IMR-90 (cell line): ENCODE measurements around the gene RFK. TPM values are rescaled to one million over a fixed set of nuclear protein-coding genes. Genes with fewer than 3 reads are reported as not detected.

Experiments used
- ATAC-seq: fragments of 200-7000 bp; cut with Tn5 transposase; 2 replicates; pipeline ENCODE4 v1.9.1; 2020; ENCODE audit warnings: low read depth, mild to moderate bottlenecking, moderate library complexity
- BruUV-seq: library from RNA; stranded (reverse); fragments of 400-500 nt; replicated peaks from 2 replicates; lab custom pipeline; 2021; lab: Mats Ljungman, UMichigan
- CTCF ChIA-PET: fragments of 300-600 bp; formaldehyde crosslinking; extraction: SDS; loops from one replicate; lab custom pipeline; 2021; ENCODE audit warnings: antibody characterized with exemption; lab: Yijun Ruan, JAX
- POLR2A ChIA-PET: fragments of 300-600 bp; sonication (Branson Sonifier 250); formaldehyde crosslinking; loops from one replicate; lab custom pipeline; 2022; ENCODE audit warnings: antibody characterized with exemption; ENCODE audit not compliant: unreplicated experiment; lab: Charles Lee
- DNase-seq: peaks from one replicate; pipeline ENCODE4 v3.0.0; 2013
- H2AFZ ChIP-seq: replicated peaks from 2 replicates; pipeline ENCODE3; 2013; ENCODE audit warnings: low read length, mild to moderate bottlenecking; ENCODE audit not compliant: poor library complexity
- H2AK5ac ChIP-seq: 2 replicates; pipeline ENCODE4 v1.6.1; 2013; ENCODE audit warnings: low read depth, low read length, inconsistent platforms
- H2AK9ac ChIP-seq: replicated peaks from 2 replicates; pipeline ENCODE3; 2013; ENCODE audit warnings: mild to moderate bottlenecking, low read depth, low read length, moderate library complexity; ENCODE audit not compliant: poor library complexity
- H2BK120ac ChIP-seq: 2 replicates; pipeline ENCODE4 v1.6.1; 2013; ENCODE audit warnings: low read depth, low read length, inconsistent platforms
- H2BK15ac ChIP-seq: 3 replicates; pipeline ENCODE4 v1.6.1; 2013; ENCODE audit warnings: low read depth, low read length, inconsistent platforms
- H2BK20ac ChIP-seq: 2 replicates; pipeline ENCODE4 v1.6.1; 2013; ENCODE audit warnings: low read depth, mild to moderate bottlenecking, inconsistent platforms, low read length, moderate library complexity
- H2BK5ac ChIP-seq: 2 replicates; pipeline ENCODE4 v1.6.1; 2013; ENCODE audit warnings: mild to moderate bottlenecking, low read depth, low read length, inconsistent platforms; ENCODE audit not compliant: poor library complexity, severe bottlenecking
- H3K14ac ChIP-seq: replicated peaks from 2 replicates; pipeline ENCODE4 v1.6.1; 2013; ENCODE audit warnings: low read depth, low read length, inconsistent platforms
- H3K18ac ChIP-seq: 2 replicates; pipeline ENCODE4 v1.6.1; 2013; ENCODE audit warnings: low read depth, low read length, control low read depth
- H3K23ac ChIP-seq: 2 replicates; pipeline ENCODE4 v1.6.1; 2013; ENCODE audit warnings: low read depth, low read length, inconsistent platforms
- H3K27ac ChIP-seq: 2 replicates; pipeline ENCODE4 v1.5.1; 2013; ENCODE audit warnings: mild to moderate bottlenecking, control low read depth, low read length; ENCODE audit not compliant: insufficient read depth
- H3K27me3 ChIP-seq: 2 replicates; pipeline ENCODE4 v1.6.1; 2013; ENCODE audit warnings: low read length; ENCODE audit not compliant: control insufficient read depth, insufficient read depth
- H3K36me3 ChIP-seq: 2 replicates; pipeline ENCODE4 v1.6.1; 2013; ENCODE audit warnings: low read length, mixed read lengths; ENCODE audit not compliant: control insufficient read depth, insufficient read depth
- H3K4ac ChIP-seq: 2 replicates; pipeline ENCODE4 v1.6.1; 2013; ENCODE audit warnings: low read depth, low read length, inconsistent platforms
- H3K4me1 ChIP-seq: 2 replicates; pipeline ENCODE4 v1.6.1; 2013; ENCODE audit warnings: low read length, mixed read lengths; ENCODE audit not compliant: control insufficient read depth, insufficient read depth
- H3K4me2 ChIP-seq: 2 replicates; pipeline ENCODE4 v1.6.1; 2013; ENCODE audit warnings: low read depth, mild to moderate bottlenecking, control low read depth, low read length, moderate library complexity
- H3K4me3 ChIP-seq: 2 replicates; pipeline ENCODE4 v1.5.1; 2013; ENCODE audit warnings: low read depth, mild to moderate bottlenecking, control low read depth, low read length, moderate library complexity; ENCODE audit not compliant: insufficient read depth
- H3K56ac ChIP-seq: 2 replicates; pipeline ENCODE4 v1.6.1; 2013; ENCODE audit warnings: low read length, inconsistent platforms; ENCODE audit not compliant: insufficient read depth; ENCODE audit errors: extremely low read depth
- H3K79me1 ChIP-seq, 2 experiments: 2 replicates each; pipeline ENCODE4 v1.6.1; 2013; ENCODE audit warnings: low read length in 2 of 2, inconsistent platforms in 1 of 2, low read depth in 1 of 2
- H3K9ac ChIP-seq: 2 replicates; pipeline ENCODE4 v1.6.1; 2013; ENCODE audit warnings: low read depth, low read length, control low read depth
- H3K9me1 ChIP-seq: 2 replicates; pipeline ENCODE4 v1.6.1; 2013; ENCODE audit warnings: low read length, inconsistent platforms; ENCODE audit not compliant: insufficient read depth
- H3K9me3 ChIP-seq: 2 replicates; pipeline ENCODE4 v1.6.1; 2013; ENCODE audit warnings: low read length; ENCODE audit not compliant: control insufficient read depth, insufficient read depth
- H4K20me1 ChIP-seq: 2 replicates; pipeline ENCODE4 v1.6.1; 2013; ENCODE audit warnings: low read length, inconsistent platforms; ENCODE audit not compliant: insufficient read depth
- H4K5ac ChIP-seq: 2 replicates; pipeline ENCODE4 v1.6.1; 2013; ENCODE audit warnings: mild to moderate bottlenecking, low read depth, low read length, control low read depth
- H4K8ac ChIP-seq, 2 experiments: 2 replicates each; pipeline ENCODE4 v1.6.1; 2013; ENCODE audit warnings: low read depth in 2 of 2, low read length in 2 of 2, control low read depth in 1 of 2, inconsistent platforms in 1 of 2
- H4K91ac ChIP-seq: 2 replicates; pipeline ENCODE4 v1.6.1; 2013; ENCODE audit warnings: low read depth, low read length, inconsistent platforms; ENCODE audit not compliant: insufficient read depth
- BHLHE40 ChIP-seq: fragments of 150-350 bp; IDR thresholded peaks from 2 replicates; pipeline ENCODE4 v1.6.1; 2016; ENCODE audit warnings: mild to moderate bottlenecking, low read depth, low read length
- CEBPB ChIP-seq: IDR thresholded peaks from 2 replicates; pipeline ENCODE4 v1.6.1; 2012; ENCODE audit warnings: low read depth, low read length, improper control_type of control experiment
- CHD1 ChIP-seq: IDR thresholded peaks from 2 replicates; pipeline ENCODE4 v1.6.1; 2012; ENCODE audit warnings: low read depth, low read length, improper control_type of control experiment
- MAFK ChIP-seq: IDR thresholded peaks from 2 replicates; pipeline ENCODE4 v1.6.1; 2012; ENCODE audit warnings: low read depth, low read length, improper control_type of control experiment
- MAZ ChIP-seq: IDR thresholded peaks from 2 replicates; pipeline ENCODE4 v1.6.1; 2012; ENCODE audit warnings: low read depth, mild to moderate bottlenecking, low read length, improper control_type of control experiment, moderate library complexity, borderline replicate concordance
- MXI1 ChIP-seq: IDR thresholded peaks from 2 replicates; pipeline ENCODE4 v1.6.1; 2012; ENCODE audit warnings: low read depth, mild to moderate bottlenecking, low read length, moderate library complexity, borderline replicate concordance
- NFE2L2 ChIP-seq: fragments of 150-350 bp; IDR thresholded peaks from 2 replicates; pipeline ENCODE4 v1.6.1; 2016; ENCODE audit warnings: low read depth, mild to moderate bottlenecking, low read length
- POLR2A ChIP-seq: IDR thresholded peaks from 2 replicates; pipeline ENCODE4 v1.6.1; 2012; ENCODE audit warnings: mild to moderate bottlenecking, low read depth, low read length
- RCOR1 ChIP-seq: IDR thresholded peaks from 2 replicates; pipeline ENCODE4 v1.6.1; 2012; ENCODE audit warnings: mild to moderate bottlenecking, low read length, improper control_type of control experiment; ENCODE audit not compliant: insufficient replicate concordance
- dilution Hi-C: fragments of 300-500 bp; cut with HindIII; formaldehyde crosslinking; loops from one replicate; pipeline ENCODE4 v1.14.3; 2018; ENCODE audit warnings: low sequenced_read_pairs; ENCODE audit not compliant: unreplicated experiment
- in situ Hi-C: fragments of 300-500 bp; cut with MboI; formaldehyde crosslinking; loops from 3 replicates; pipeline ENCODE4 v1.14.3; 2019; ENCODE audit warnings: low sequenced_read_pairs, inconsistent platforms, mixed read lengths
- intact Hi-C: fragments of 100-400 bp; cut with micrococcal nuclease; formaldehyde crosslinking; loops from 2 replicates; pipeline ENCODE4 v1.10.0; 2022
- polyA plus RNA-seq, 3 experiments: library from polyadenylated mRNA; depleted of rRNA; stranded (reverse); fragments of >200 nt; gene quantifications; 2 replicates each; pipeline ENCODE4 v1.2.3, GENCODE V29; 2012; ENCODE audit warnings: low replicate concordance in 1 of 3
- total RNA-seq: library from RNA; depleted of rRNA; stranded (reverse); fragments of >200 nt; gene quantifications from 2 replicates; pipeline ENCODE4 v1.2.3, GENCODE V29; 2012
- TF ChIP-seq, protein P1 (sequence below): conservative IDR thresholded peaks from 2 replicates; pipeline ENCODE4 v1.5.1; 2012; ENCODE audit warnings: mild to moderate bottlenecking, low read depth, low read length, improper control_type of control experiment

Gene RFK
- total and polyA plus RNA-seq, 2 of the 4 experiments (the other 2 are of a cell fraction), result 10.3 to 13.8 TPM

DNA sequence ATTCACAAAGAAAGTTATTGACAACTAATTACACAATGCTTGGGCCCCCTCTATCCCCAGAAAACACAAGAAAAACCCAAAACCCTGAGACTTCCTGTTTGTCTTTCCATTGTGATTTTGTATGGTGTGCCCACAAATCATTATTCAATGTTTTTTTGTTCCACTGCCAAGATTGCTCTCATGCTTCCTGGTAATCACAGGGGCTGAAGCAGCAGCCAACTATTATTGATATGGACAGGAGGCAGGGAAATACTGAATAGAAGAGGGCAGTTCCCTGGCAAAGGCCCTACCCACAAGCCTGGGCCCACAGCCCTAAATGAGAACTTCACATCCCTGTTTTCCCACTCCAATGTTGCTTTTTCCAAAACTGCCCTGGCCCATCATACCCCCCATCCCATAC lies 21.5 kb upstream of the RFK start:
- Histone ChIP-seq H3K9ac (no peak overlapping the region), H3K4me1 (no peaks in the 10 kb centered on the region), H3K4ac (no peak overlapping the region), H4K91ac (no peak overlapping the region), H4K20me1 (no peaks in the 10 kb centered on the region), H3K27me3 (no peaks in the 10 kb centered on the region), H3K23ac (no peak overlapping the region), H3K4me2 (no peak overlapping the region), H4K5ac (no peak overlapping the region), H3K36me3 (no peaks in the 10 kb centered on the region), H3K9me1 (no peaks in the 10 kb centered on the region; the same call in 1 of the 2 replicates), H2BK15ac (no peak overlapping the region), H2AFZ (no peak overlapping the region), H3K79me1 (no peaks in the 10 kb centered on the region), H3K4me3 (no peak overlapping the region), H2BK120ac (no peak overlapping the region), H3K18ac (no peak overlapping the region), H3K14ac (no peak overlapping the region), H4K8ac (no peak overlapping the region), H3K56ac (no peak overlapping the region), H2BK20ac (no peak overlapping the region), H3K9me3 (no peaks in the 10 kb centered on the region; the same call in 1 of the 2 replicates), H2AK5ac (no peak overlapping the region), H3K27ac (no peak overlapping the region), H2AK9ac (no peak overlapping the region), H2BK5ac (no peak overlapping the region)
- ATAC-seq (no peak), DNase-seq (no peak)
- ChIA-PET POLR2A (no interaction called here), CTCF (interaction anchor here (1.1 kb wide), 1 partner anchor 11 kb away, joined by 3 read pairs; no protein-coding TSS in a partner anchor)
- no peak for TF ChIP-seq RCOR1
- TF ChIP-seq BHLHE40, result no peak
- no peak for TF ChIP-seq MXI1
- no peak for TF ChIP-seq NFE2L2
- no peak for TF ChIP-seq MAFK
- TF ChIP-seq POLR2A, result no peak
- no peak for TF ChIP-seq CHD1
- TF ChIP-seq, protein P1, sequence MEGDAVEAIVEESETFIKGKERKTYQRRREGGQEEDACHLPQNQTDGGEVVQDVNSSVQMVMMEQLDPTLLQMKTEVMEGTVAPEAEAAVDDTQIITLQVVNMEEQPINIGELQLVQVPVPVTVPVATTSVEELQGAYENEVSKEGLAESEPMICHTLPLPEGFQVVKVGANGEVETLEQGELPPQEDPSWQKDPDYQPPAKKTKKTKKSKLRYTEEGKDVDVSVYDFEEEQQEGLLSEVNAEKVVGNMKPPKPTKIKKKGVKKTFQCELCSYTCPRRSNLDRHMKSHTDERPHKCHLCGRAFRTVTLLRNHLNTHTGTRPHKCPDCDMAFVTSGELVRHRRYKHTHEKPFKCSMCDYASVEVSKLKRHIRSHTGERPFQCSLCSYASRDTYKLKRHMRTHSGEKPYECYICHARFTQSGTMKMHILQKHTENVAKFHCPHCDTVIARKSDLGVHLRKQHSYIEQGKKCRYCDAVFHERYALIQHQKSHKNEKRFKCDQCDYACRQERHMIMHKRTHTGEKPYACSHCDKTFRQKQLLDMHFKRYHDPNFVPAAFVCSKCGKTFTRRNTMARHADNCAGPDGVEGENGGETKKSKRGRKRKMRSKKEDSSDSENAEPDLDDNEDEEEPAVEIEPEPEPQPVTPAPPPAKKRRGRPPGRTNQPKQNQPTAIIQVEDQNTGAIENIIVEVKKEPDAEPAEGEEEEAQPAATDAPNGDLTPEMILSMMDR, result no peak
- no peak for TF ChIP-seq MAZ
- no peak for TF ChIP-seq CEBPB
- in situ Hi-C loops, result no loop called here
- BruUV-seq, result no TSS peak
- dilution Hi-C loops, result no loop called here
- intact Hi-C loops, result no loop called here
